HG02852 (cell line): ENCODE measurements around the gene ATXN10.
A peak's percentile ranks its signal among the peaks of the same experiment; 100 is the strongest.

Experiments
- ATAC-seq: cut with Tn5 transposase; IDR thresholded peaks from one replicate; pipeline ENCODE4 v1.9.1; 2021; ENCODE audit warnings: mild to moderate bottlenecking, moderate library complexity; ENCODE audit not compliant: unreplicated experiment

Gene ATXN10

DNA sequence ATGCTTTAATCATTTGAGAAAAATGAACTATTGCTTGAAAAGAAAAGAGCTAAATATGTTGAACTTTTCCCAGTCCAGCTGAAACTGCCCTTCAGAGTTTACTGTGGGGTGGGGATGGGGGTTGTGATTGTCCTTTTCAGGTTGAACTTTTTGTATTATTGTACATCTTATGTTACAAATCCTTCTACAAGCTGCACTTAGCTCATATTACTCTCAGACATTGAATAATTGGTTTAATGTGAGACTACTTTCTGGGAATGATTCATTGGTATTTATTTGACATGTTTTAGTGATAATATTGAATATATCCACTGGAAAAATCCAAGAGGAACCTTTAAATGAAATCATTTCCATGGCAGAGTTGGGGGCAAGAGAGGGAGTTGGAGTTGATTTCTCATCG lies 84.9 kb downstream of the ATXN10 start:
- no peak for ATAC-seq

DNA sequence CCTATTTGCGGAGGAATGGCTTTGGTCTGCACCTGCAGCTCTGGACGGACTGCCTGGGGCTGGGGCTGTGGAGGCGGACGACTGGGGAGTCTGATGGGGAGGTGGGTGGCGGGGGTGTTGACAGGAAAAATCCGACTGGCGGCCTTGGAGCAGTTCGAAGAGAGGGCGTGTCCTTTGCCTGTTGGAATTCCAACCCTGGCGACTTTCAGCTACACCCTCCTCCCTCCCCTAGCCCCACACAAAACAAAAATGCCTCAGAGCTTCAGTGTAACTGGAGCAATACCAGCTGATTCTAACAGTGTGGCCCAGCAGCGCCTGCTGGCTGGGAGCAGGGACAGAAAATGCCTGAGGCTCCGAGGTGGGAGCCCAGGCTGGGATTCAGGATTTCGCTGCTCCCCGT lies 85.4 kb downstream of the ATXN10 start:
- no peak for ATAC-seq

- ATAC-seq = no peak
These were observed 86.3 kb downstream of the ATXN10 start for GRCh38 chr22:45757936-45758335.

DNA sequence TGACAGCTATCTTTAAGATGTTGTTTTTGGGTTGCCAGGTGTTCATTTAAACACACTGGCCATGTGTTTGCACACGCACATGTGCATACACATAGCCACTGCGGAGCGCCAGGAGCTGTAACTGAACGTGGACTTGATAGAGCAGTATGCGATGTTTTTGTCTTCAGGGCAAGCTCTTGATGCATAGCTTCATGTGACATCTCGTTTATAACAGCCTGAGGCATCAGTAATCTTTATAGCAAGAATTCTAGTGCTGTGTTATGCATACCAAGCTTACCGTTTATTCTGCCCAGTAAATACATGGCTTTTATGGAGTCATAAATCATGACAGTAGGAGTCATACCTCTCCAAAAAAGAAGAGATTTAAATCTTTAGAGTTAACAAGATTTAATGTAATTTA lies 87.0 kb downstream of the ATXN10 start:
- no peak for ATAC-seq

- ATAC-seq = no peak
These were observed 89.0 kb downstream of the ATXN10 start for GRCh38 chr22:45760682-45761081.

DNA sequence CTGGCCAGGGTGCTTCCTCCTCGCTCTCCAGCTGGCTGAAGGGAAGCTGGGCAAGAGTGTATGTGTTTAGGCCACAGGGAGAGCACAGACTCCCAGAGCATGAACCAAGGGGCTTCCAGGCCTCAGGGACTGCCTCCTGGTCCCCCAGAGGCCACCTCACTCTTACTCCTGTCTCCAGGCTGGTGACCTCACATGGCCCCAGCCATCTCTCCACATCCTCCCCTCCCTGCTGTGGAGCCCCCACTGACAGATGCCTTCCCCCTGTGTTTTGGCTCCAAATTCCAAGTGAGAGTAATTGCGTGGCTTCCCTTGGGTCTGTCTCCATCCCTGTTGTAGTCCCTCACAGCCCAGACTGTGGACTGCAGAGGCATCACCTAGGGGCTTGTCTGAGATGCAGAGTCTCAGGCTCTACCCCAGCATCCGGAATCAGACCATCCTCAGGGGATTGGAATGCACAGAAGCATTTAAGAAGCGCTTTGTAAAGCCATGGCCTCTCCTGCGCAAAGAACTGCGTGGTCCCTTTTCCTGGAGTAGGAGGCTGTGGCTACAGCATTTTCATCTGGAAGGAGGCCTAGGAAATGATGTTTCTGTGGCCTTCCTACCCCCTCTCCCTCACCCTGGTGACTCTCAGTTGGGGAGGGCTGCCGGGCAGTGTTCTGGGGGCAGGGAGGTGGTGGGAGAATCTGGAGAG lies 91.1 kb downstream of the ATXN10 start:
- ATAC-seq = no peak

GRCh38 chr22:45763236-45763624 lies 91.6 kb downstream of the ATXN10 start:
- ATAC-seq = no peak

GRCh38 chr22:45768490-45768889 lies 96.9 kb downstream of the ATXN10 start:
- no peak for ATAC-seq

DNA sequence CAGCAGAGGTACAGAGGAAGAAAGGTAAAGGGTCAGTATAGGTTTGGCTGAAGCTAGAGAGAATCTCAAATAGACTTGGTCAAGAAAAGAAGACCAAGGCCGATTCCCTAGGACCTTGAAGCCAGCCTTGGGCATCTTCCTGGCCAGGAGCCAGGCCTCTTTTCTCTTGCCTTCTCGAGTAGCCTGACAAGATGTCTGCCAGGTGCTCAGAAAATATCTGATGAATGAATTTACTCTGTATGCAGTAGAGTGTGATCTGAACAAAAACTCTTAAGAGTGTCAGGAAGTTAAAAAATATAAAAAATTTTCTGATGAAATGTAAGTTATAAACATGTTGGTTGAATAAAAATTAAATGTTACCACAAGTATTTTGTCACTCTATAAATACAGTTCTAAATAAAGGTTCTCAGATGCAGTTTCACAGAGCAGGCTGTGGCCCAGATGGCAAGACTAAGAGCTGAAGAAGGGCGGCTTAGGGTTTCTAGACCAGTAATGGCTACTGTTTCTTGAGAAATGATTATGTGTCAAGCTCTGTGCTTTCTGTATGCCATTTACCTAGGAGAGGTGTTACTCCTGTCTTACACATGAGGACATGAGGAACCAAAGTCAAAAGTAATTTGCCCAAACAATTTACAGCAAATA lies 98.1 kb downstream of the ATXN10 start:
- ATAC-seq = no peak

DNA sequence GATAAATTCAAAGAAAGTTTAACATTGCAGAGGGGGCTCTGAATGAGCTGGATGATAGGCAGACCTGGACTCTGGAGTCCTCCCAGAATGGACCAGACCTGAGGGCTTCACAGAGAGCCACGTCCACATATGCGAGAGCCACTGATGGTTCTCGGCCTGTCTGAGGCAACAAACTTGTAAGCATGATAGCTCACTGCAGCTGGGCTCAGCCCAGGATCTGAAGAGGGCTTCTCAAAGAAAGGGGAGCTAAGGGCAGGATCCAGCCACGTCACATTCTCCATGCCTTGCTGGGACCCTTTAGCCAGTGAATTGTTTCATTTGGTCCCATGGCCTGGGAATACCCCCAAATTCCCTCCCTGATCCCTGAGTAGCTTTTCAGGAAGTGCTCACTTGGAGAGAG lies 98.9 kb downstream of the ATXN10 start:
- no peak for ATAC-seq

- no peak for ATAC-seq
These were observed 99.4 kb downstream of the ATXN10 start for GRCh38 chr22:45771057-45771456.

DNA sequence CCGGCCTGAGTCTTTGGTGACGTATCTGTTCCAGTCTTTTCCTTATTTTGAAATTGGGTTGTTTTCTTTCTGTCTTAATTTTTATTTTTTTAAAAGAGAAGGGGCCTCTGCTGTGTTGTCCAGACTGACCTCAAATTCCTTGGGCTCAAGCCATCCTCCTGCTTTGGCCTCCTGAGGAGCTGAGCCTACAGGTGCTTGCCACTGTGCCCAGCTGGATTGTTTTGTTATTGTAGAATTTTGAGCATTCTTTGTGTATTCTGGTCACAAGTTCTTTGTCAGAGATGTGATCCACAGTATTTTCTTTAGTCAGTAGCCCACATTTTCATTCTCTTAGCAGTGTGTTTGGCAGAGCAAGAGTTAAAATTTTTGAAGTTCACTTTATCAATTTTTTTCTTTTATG lies 100.1 kb downstream of the ATXN10 start:
- ATAC-seq = no peak

GRCh38 chr22:45772743-45773142 lies 101.1 kb downstream of the ATXN10 start:
- peak; percentile 39 for ATAC-seq

- ATAC-seq = no peak
These were observed 102.5 kb downstream of the ATXN10 start for GRCh38 chr22:45774001-45774670.

DNA sequence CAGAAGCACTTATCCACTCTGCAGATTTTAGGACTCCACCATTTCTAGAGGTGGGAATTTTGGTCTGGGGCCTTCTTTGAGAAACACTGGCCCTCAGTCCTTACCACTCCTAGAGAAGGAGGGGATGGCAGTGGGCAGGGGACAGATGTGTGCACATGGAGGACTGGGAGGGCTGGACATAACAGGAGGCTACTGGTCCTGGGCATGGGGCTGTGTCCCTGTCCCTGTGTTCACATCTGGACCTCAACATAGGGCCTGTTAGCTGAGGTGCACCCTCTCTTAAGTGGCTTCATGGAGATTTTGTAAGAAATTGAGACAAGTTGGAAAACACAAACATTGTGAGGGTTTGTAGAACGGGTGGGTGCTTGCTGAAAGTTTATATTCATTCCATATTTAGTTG lies 103.4 kb downstream of the ATXN10 start:
- no peak for ATAC-seq

- peak; percentile 48 for ATAC-seq
These were observed 104.1 kb downstream of the ATXN10 start for GRCh38 chr22:45775569-45776312.

DNA sequence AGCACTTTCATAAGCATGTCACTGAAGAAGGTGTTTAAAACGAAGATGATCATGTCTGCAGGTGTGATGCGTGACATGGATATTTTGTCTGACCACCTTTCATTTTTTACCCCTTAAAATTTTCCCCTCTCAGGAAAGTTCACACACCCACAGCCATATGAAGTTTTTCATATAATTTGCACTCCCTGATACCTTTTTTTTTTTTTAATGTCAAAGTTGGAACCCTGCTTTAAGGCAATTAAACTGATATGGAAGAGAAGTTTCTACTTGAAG lies 104.6 kb downstream of the ATXN10 start:
- no peak for ATAC-seq

- no peak for ATAC-seq
These were observed 105.6 kb downstream of the ATXN10 start for GRCh38 chr22:45777046-45777851.

- ATAC-seq = no peak
These were observed 106.3 kb downstream of the ATXN10 start for GRCh38 chr22:45777852-45778375.

DNA sequence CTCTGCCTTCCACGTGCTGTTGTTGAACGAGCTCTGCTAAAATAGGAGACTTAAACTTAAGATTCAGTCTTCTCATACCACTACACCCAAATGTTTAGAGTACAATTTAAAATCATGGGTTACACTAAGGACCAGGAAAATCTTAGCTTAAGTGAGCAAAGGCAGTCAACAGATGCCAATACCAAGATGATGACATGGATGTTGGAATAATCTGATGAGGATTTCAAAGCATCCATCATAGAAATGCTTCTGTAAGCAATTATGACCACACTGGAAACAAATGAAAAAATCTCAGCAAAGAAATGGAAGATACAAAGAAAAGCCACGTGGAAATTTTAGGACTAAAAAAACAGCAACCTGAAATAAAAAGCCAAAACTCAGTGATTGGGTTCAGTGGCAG lies 109.8 kb downstream of the ATXN10 start:
- no peak for ATAC-seq

GRCh38 chr22:45781966-45782365 lies 110.3 kb downstream of the ATXN10 start:
- ATAC-seq = no peak
